Measurements from ENCODE around the gene GUCA1C. TPM values are rescaled to one million over a fixed set of nuclear protein-coding genes. Genes with fewer than 3 reads are reported as not detected.

Gene GUCA1C
- total RNA-seq, 1 donor from 2014 or later = 0.23 TPM

GRCh38 chr3:108970561-108970960 lies 16.9 kb upstream of the GUCA1C start:
- no peak for DNase-seq (ENCODE audit: low read depth)
- no peak for TF ChIP-seq CTCF (conservative IDR thresholded peaks at IDR 0.05; ENCODE audit: low read depth, low read length)
- H3K4me3 ChIP-seq (ENCODE audit: low read depth, low read length) = no peak overlapping the region

- no peak for DNase-seq (ENCODE audit: low read depth)
- H3K4me3 ChIP-seq (ENCODE audit: low read depth, low read length) = no peak overlapping the region
- no peak for TF ChIP-seq CTCF (conservative IDR thresholded peaks at IDR 0.05; ENCODE audit: low read depth, low read length)
These were observed 13.1 kb upstream of the GUCA1C start for GRCh38 chr3:108966773-108967172.

- DNase-seq (ENCODE audit: low read depth) = no peak
- no peak for TF ChIP-seq CTCF (conservative IDR thresholded peaks at IDR 0.05; ENCODE audit: low read depth, low read length)
- no peak overlapping the region for H3K4me3 ChIP-seq (ENCODE audit: low read depth, low read length)
These were observed 5.3 kb upstream of the GUCA1C start for GRCh38 chr3:108959017-108959416.

GRCh38 chr3:108953210-108953609 lies 469 bp downstream of the GUCA1C start:
- H3K4me3 ChIP-seq (ENCODE audit: low read depth, low read length) = no peak overlapping the region
- DNase-seq (ENCODE audit: low read depth) = no peak

GRCh38 chr3:108951820-108952501 lies 1.7 kb downstream of the GUCA1C start:
- no peak for TF ChIP-seq CTCF (conservative IDR thresholded peaks at IDR 0.05; ENCODE audit: low read depth, low read length)
- DNase-seq (ENCODE audit: low read depth) = no peak
- no peak overlapping the region for H3K4me3 ChIP-seq (ENCODE audit: low read depth, low read length)

More at GRCh38 chr3:108953210-108953609, 469 bp downstream of the GUCA1C start:
- no peak for TF ChIP-seq CTCF (conservative IDR thresholded peaks at IDR 0.05; ENCODE audit: low read depth, low read length)

- DNase-seq (ENCODE audit: low read depth) = no peak
- H3K4me3 ChIP-seq (ENCODE audit: low read depth, low read length) = no peak overlapping the region
- no peak for TF ChIP-seq CTCF (conservative IDR thresholded peaks at IDR 0.05; ENCODE audit: low read depth, low read length)
These were observed 5.8 kb downstream of the GUCA1C start for GRCh38 chr3:108947855-108948254.
